ENCODE measurements around the gene MUC6.

MUC6 gene

GRCh38 chr11:1072821-1073231, 36.3 kb upstream of the MUC6 start:
- no peak for DNase-seq

DNA sequence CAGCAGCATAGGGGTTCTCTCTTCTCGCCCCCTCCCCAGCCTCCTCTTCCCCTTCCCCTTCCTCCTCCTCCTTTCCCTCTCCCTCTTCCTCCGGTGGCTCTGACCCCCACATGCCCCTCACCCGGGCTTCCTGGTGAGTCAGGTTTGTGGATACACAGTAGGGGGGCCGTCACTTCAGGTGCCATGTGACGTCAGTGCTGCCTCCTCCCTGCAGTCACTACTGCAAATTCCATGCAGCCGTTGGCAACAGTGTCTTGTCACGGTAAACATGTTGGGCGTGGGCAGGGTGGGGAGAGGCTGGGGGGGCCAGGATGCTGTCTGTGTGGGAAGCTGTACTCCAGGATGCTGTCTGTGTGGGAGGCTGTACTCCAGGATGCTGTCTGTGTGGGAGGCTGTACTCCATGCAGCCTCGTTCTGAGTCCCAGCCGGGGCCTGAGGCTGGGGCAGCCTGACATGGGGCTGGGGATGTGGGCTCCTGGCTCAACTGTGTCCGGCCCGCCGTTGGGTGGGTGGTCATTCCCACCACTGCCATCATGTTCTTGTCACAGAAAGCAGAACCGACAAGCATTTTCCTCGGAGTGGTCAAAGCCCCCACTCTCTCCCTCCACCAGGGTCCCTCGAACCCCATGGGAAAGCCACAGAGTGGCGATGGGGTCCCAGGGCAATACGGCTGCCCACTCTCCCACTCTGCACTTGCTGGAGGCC, 35.8 kb upstream of the MUC6 start:
- no peak for DNase-seq

GRCh38 chr11:1071571-1072115, 35.1 kb upstream of the MUC6 start:
- no peak for DNase-seq

GRCh38 chr11:1070594-1071462, 34.3 kb upstream of the MUC6 start:
- no peak for DNase-seq

DNA sequence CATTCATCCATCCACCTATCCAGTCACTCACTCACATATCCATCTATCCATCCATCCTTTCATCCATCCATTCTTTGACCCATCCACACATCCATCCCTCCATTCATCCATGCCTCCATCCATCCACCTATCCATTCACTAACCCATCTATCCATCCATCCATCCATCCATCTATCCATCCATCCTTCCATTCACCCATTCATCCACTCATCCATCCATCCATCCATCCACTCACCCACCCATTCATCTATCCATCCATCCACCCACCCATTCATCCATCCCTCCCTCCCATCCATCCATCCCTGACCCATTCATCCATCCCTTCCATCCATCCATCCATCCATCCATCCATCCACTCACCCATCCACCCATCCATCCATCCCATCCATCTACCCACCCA, 33.2 kb upstream of the MUC6 start:
- DNase-seq = no peak

GRCh38 chr11:1067812-1068496, 31.4 kb upstream of the MUC6 start:
- DNase-seq = no peak

DNA sequence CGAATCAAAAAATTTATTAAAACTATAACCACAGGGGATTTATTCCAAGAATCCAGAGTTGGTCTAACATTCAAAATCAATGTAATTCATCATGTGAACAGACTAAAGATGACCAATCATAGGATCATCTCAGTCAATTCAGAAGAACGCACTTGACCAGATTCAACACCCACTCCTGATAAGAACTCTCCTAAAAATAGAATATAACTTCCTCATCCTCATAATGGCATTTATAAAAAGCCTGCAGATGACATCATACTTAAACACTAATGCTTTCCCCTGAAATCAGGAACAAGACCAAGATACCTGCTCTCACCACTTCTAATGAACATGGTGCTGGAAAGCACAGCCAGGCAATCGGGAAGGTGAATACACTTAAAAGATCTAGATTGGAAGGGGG, 27.6 kb upstream of the MUC6 start:
- no peak for DNase-seq

DNA sequence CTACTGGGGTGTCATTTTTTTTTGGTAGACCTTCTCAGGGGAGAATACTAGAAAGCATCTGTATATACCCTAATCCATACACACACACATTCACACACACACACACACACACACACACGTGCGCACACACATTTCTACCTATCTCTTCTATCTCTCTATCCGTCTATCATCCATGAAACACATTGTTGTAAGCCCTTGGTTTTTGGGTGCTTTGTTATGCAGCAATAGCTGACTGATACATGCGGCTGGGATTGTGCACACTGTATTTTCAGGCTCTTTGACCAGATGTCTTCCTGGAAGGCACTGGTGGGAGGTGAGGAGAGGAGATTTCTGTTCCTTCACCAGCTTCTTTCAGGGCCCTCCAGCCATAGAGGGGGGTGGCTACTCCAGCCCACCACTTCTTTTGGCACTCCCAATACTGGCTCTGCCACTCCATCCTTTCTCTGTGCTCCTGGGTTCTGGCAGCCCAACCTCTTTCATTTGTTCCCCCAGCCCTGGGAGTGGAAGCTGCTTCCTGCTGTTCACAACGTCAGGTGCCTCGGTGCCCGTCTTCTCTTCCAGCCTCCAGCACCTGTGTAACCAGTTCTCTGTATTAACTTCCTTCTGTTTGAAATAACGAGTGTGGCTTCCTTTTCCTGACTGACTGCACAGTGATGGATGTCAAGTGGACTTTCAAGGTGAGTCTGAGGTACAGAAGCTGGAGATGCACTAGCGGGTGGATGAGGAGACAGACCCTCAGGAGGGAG, 25.7 kb upstream of the MUC6 start:
- no peak for DNase-seq

DNA sequence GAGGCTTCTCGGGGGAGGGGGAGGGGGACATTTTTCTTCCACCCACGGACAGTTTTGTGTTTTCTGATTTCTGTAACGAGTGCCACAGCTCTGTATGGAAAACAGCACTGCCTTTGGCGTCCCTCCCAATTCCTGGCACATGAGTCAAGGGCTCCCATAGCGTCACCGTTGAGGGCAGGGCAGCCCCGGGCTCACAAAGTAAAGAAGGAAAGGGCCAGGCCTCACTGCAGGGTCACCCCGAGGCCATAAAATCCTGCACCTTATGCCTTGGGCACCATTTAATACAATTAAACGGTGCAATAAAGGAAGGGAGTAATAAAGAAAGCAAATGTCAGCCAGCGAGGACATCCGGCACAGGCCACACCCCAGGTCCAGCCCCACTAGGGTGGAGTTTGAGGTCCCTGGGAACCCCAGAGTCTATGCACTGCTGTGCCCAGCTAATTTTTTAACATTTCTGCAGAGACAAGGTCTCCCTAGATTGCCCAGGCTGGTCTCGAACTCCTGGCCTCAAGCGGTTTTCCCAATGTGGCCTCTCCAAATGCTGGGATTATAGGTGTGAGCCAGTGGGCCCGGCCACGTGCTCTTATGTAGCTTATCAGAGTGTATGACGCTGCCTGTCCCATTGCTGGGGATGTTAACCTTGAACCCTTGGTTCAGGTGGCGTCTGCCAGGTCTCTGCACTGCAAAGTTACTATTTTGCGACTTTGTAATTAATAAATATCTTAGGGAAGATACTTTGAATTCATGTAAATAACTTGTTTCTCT, 24.5 kb upstream of the MUC6 start:
- no peak for DNase-seq

GRCh38 chr11:1060410-1060809, 23.9 kb upstream of the MUC6 start:
- no peak for DNase-seq

DNA sequence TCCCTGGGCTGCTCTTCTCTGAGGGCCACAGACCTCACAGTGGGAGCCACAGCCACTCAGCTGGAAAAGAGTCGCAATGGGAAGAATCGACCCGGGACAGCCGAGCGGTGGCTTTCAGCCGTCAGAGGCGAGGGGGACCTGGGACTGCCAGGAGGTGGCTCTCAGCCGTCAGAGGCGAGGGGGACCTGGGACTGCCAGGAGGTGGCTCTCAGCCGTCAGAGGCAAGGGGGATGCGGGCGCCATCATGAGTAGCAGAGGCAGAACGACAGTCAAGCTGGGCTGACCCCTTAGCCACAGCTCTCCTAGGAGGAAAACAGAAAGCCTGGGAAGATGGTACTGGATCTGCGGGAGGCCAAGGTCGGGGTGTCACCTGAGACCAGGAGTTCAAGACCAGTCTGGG, 23.2 kb upstream of the MUC6 start:
- DNase-seq = no peak

GRCh38 chr11:1057806-1058205, 21.3 kb upstream of the MUC6 start:
- no peak for DNase-seq

DNA sequence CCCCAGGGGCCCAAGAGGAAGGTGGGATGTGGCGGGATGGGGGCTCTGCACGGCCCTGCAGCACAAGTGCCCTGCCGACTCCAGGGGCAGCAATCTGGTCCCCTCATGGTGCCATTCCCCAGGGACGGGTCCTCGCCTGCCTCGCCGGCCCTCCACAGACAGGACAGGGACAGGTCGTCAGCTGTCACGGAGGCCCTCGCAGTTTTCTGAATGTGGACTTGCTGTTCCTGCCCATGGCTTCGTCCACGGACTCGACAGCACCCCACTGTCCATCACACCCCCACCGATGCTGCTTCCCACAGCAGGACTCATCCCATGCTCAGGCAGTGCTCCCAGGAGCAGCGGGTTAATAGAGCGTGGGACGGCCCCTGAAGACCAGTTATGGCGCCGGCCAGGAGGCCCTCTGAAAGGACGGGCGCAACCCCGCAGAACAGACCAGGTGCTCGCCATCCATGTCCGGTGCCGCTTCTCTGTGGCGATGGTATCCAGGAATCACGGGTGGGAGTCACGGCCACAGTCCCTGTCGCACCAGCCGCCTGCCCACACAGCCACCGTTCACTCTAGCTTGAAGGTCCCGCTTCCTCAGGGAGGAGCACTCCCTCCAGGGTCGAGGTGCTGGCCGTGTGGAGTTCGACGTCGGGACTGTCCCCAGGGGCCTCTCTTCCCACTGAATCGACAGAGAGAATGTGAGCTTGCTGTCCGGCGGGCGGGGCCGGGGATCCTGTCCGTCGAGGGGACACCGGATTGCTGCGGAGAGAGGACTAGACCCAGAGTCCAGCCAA, 19.7 kb upstream of the MUC6 start:
- DNase-seq = no peak

- DNase-seq = no peak
Observed at GRCh38 chr11:1055109-1055703, 18.7 kb upstream of the MUC6 start.

- DNase-seq = no peak
Observed at GRCh38 chr11:1054143-1055108, 17.9 kb upstream of the MUC6 start.

DNA sequence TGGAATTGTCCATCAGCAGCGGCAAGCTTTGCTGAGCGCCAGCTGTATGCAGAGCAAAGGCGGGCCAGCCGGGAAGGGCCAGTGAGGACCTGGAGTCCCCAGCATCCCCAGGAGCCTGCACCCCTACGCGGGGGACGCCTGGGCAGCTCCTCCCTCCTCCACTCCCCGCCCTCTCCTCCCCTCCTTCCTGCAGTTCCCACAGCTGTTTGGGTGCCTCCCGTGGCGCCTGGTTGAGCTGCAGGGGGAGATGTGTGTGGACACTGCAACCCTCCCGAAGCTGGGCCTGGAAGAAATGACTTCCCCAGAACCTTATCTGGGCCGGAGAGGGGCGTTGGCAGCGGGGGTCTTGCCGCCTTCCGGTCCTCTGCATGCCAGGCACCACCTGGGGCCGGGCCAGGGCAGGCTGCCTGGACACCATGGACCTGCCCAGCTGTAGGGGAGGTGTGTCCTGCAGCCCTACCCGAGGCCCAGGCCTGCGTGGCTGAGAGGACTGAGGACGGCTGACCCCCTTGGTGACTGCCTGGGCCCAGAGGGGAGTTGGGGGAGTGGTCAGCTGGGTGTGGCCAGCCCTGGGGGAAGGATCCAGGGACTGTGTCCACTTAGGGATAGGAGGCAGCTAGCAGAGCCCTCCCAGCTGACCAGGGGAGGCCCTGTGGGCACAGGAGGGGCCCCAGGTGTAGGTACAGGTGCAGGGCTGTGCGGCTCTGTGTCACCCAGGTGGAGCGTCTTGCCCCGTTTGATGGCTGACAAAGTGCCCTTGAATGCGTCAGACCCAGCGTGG, 16.8 kb upstream of the MUC6 start:
- DNase-seq = no peak

DNA sequence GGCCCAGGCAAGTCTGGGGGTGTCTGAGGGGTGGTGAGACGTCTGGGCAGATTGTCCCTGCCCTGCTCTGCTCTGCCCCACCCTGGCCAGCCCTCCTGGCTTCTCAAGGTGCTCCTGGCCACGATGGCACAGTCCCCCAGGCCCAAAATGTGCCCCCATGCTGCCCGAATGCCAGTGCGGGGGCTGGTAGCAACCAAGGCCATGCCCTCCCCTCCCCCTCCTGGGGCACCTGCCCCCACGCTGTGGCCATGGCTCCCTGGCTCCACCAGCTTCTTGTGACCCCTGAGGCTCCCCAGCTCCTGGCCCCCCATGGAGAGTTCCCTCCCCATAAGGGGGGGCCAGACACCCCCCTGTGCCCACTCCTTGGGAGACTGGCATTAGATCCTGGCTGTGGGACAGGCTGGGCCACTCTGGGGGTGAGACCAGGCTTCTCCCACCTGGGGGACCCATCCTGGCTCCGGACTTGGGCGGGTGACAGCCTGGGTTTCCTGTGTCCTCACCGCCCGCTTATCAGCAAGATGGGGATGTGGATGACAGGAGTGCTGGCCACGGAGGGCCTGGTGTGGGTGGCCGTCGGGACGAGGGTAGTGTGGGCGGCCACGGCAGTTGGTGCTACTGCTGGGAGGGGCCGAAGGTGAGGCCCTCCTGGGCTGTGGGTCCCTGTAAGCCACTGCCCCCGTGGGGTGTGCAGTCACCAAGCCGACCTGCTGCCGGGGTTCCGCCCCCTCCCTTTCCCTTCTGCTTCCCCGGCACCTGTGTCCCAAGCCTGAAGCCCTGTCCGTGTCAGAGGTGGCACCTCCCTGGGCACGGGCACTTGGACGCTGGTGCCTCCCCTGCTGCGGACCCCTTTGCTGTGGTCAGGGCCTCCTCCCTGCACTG, 15.9 kb upstream of the MUC6 start:
- no peak for DNase-seq
